ENCODE data around the gene SSTR5. TPM values are rescaled to one million over a fixed set of nuclear protein-coding genes. Genes with fewer than 3 reads are reported as not detected.

Gene SSTR5
- total and polyA plus RNA-seq, 2 of the 4 experiments (the other 2 are of a cell fraction): not detected

GRCh38 chr16:1063728-1064127 lies 8.8 kb upstream of the SSTR5 start:
- Histone ChIP-seq H3K27me3 (ENCODE audit: control insufficient read depth, insufficient read depth, low read length) (peaks cover 39% of the 10 kb centered on the region), H3K79me1 (ENCODE audit: low read depth in 1 of 2, low read length in 2 of 2) (no peaks in the 10 kb centered on the region), H3K4me3 (ENCODE audit: insufficient read depth, low read depth, low read length) (no peak overlapping the region), H2BK120ac (ENCODE audit: low read depth, low read length) (no peak overlapping the region), H3K4me1 (ENCODE audit: control insufficient read depth, insufficient read depth, low read length) (no peaks in the 10 kb centered on the region), H2BK5ac (ENCODE audit: low read depth, low read length, poor library complexity, severe bottlenecking) (no peak overlapping the region), H2AK5ac (ENCODE audit: low read depth, low read length) (no peak overlapping the region), H3K14ac (replicated peaks; ENCODE audit: low read depth, low read length) (no peak overlapping the region), H4K20me1 (ENCODE audit: insufficient read depth, low read length) (no peaks in the 10 kb centered on the region), H3K4me2 (ENCODE audit: low read depth, low read length) (no peak overlapping the region), H2AFZ (replicated peaks; ENCODE audit: low read length, poor library complexity) (no peak overlapping the region), H3K23ac (ENCODE audit: low read depth, low read length) (no peak overlapping the region), H3K4ac (ENCODE audit: low read depth, low read length) (no peak overlapping the region), H3K27ac (ENCODE audit: insufficient read depth, low read length) (no peak overlapping the region), H3K9me3 (ENCODE audit: control insufficient read depth, insufficient read depth, low read length) (peaks cover 4% of the 10 kb centered on the region), H4K5ac (ENCODE audit: low read depth, low read length) (no peak overlapping the region), H3K18ac (ENCODE audit: low read depth, low read length) (no peak overlapping the region), H4K8ac (ENCODE audit: low read depth in 2 of 2, low read length in 2 of 2) (no peak overlapping the region), H4K91ac (ENCODE audit: insufficient read depth, low read depth, low read length) (no peak overlapping the region), H3K9me1 (ENCODE audit: insufficient read depth, low read length) (no peaks in the 10 kb centered on the region), H2BK15ac (ENCODE audit: low read depth, low read length) (no peak overlapping the region), H3K56ac (ENCODE audit: extremely low read depth, insufficient read depth, low read length) (no peak overlapping the region), H3K9ac (ENCODE audit: low read depth, low read length) (no peak overlapping the region), H2BK20ac (ENCODE audit: low read depth, low read length) (no peak overlapping the region), H3K36me3 (ENCODE audit: control insufficient read depth, insufficient read depth, low read length) (no peaks in the 10 kb centered on the region), H2AK9ac (replicated peaks; ENCODE audit: low read depth, low read length, poor library complexity) (no peak overlapping the region)
- intact Hi-C loops (cut with micrococcal nuclease): no loop called here
- BruUV-seq (replicated peaks): no TSS peak
- ChIA-PET CTCF (no interaction called here), POLR2A (ENCODE audit: unreplicated experiment) (no interaction called here)
- no peak for TF ChIP-seq SMC3 (IDR thresholded peaks at IDR 0.05; ENCODE audit: low read depth, low read length)
- TF ChIP-seq BHLHE40 (IDR thresholded peaks at IDR 0.05; ENCODE audit: low read depth, low read length): no peak
- TF ChIP-seq RAD21 (IDR thresholded peaks at IDR 0.05; ENCODE audit: low read length): no peak
- TF ChIP-seq CHD1 (IDR thresholded peaks at IDR 0.05; ENCODE audit: low read depth, low read length): no peak
- TF ChIP-seq FOS (IDR thresholded peaks at IDR 0.05; ENCODE audit: low read depth, low read length): no peak
- TF ChIP-seq POLR2A (IDR thresholded peaks at IDR 0.05; ENCODE audit: low read depth, low read length): no peak
- TF ChIP-seq CTCF (conservative IDR thresholded peaks at IDR 0.05; ENCODE audit: low read depth, low read length): no peak
- no peak for TF ChIP-seq USF2 (IDR thresholded peaks at IDR 0.05; ENCODE audit: low read depth, low read length)
- TF ChIP-seq MXI1 (IDR thresholded peaks at IDR 0.05; ENCODE audit: borderline replicate concordance, low read depth, low read length): no peak
- TF ChIP-seq NFE2L2 (IDR thresholded peaks at IDR 0.05; ENCODE audit: low read depth, low read length): no peak
- TF ChIP-seq RCOR1 (IDR thresholded peaks at IDR 0.05; ENCODE audit: insufficient replicate concordance, low read length): no peak
- no peak for TF ChIP-seq MAZ (IDR thresholded peaks at IDR 0.05; ENCODE audit: borderline replicate concordance, low read depth, low read length)
- no peak for TF ChIP-seq CEBPB (IDR thresholded peaks at IDR 0.05; ENCODE audit: low read depth, low read length)
- no peak for TF ChIP-seq RFX5 (IDR thresholded peaks at IDR 0.05; ENCODE audit: low read depth, low read length)
- no peak for TF ChIP-seq ELK1 (IDR thresholded peaks at IDR 0.05; ENCODE audit: borderline replicate concordance, low read depth, low read length)
- TF ChIP-seq MAFK (IDR thresholded peaks at IDR 0.05; ENCODE audit: low read depth, low read length): no peak
- DNase-seq: no peak
- no peak for ATAC-seq (ENCODE audit: low read depth)
- 62% methylated on average over 3 of the region's 21 CpGs; no CpG with 5 or more reads in 1 of the 2 experiments for WGBS, 2 experiments (ENCODE audit: extremely low coverage in 2 of 2, insufficient read length in 1 of 2)
- dilution Hi-C loops (cut with HindIII; ENCODE audit: low sequenced_read_pairs, unreplicated experiment): no loop called here
- in situ Hi-C loops (cut with MboI; ENCODE audit: low sequenced_read_pairs): loop anchor here (25.0 kb wide), 1 partner anchor 351 kb away; the partner anchor contains the start of genes ANTKMT, FBXL16 and METRN

Data from IMR-90 (cell line).